GM12874 (cell line): Measurements from ENCODE around the gene POU2F3.

ENCODE experiments used
- TF ChIP-seq, protein P1 (sequence below): IDR thresholded peaks from 2 replicates; pipeline ENCODE4 v1.5.1; 2011; ENCODE audit warnings: low read depth, mild to moderate bottlenecking, control low read depth, low read length, moderate library complexity; ENCODE audit not compliant: insufficient read depth

POU2F3 gene

DNA sequence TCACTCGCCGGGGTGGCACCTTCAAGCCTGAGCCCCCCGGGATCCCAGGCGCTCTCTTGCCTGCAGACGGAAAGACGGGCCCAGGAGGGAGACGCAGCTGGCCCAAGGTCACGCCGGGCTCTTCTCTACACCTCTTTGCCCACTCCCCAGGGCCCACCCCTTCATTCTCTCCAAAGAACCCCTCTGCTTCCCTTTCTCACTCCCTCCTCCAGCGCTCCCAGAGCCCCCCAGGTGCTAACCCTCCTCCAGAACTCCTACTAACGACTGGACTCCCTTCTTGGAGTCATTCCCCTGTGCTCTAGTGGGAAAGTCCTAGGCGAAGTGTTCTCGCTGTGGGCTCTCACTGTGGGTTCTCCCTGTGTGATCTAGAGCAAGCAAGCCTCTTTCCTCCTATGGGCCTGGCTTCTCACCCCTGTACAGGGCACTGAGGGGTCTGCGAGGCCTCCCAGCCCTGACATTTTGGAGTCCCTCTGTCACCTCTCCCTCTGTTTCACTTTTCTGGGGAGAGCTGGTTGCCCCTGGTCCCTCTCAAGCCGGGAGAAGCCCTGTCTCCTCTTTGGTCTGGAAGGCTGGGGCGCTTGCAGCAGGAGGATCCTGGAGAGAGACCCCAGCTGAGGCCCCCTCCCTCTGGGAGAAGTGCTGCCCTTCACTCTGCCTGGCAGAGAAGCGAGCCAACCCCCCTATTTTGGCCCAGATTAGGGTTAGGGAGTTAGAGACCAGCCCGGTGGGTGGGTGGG lies 28.2 kb upstream of the POU2F3 start:
- TF ChIP-seq, protein P1, sequence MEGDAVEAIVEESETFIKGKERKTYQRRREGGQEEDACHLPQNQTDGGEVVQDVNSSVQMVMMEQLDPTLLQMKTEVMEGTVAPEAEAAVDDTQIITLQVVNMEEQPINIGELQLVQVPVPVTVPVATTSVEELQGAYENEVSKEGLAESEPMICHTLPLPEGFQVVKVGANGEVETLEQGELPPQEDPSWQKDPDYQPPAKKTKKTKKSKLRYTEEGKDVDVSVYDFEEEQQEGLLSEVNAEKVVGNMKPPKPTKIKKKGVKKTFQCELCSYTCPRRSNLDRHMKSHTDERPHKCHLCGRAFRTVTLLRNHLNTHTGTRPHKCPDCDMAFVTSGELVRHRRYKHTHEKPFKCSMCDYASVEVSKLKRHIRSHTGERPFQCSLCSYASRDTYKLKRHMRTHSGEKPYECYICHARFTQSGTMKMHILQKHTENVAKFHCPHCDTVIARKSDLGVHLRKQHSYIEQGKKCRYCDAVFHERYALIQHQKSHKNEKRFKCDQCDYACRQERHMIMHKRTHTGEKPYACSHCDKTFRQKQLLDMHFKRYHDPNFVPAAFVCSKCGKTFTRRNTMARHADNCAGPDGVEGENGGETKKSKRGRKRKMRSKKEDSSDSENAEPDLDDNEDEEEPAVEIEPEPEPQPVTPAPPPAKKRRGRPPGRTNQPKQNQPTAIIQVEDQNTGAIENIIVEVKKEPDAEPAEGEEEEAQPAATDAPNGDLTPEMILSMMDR = no peak

DNA sequence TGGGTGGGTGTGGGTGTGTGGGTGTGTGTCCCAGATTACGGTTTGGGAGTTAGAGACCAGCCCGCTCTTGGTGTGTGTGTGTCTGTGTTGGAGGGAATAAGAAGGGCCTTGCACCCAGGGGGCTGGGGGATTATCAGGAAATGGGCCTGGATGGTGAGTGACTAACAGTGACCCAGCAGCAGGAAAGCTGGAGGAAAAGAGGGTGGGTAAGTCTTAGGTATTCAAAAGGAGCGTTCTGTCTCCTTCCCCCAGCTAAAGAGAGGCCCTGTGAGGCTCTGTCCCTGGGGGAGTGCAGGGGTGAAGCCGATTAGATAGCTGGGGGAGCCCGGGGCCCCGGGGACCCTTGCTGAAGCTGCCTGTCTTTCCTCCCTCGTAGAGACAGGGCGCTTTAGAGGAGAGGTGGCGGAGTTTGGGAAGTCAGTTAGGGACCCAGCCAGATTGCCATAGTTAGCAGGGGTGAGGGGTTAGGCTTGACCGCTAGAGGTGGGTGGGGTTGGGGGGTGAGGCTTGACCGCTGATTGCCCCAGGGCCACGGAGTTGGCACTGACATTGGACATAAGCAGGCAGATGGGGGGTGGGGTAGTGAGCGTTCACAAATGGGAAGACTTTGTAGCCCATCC lies 27.6 kb upstream of the POU2F3 start:
- TF ChIP-seq, protein P1 = no peak

DNA sequence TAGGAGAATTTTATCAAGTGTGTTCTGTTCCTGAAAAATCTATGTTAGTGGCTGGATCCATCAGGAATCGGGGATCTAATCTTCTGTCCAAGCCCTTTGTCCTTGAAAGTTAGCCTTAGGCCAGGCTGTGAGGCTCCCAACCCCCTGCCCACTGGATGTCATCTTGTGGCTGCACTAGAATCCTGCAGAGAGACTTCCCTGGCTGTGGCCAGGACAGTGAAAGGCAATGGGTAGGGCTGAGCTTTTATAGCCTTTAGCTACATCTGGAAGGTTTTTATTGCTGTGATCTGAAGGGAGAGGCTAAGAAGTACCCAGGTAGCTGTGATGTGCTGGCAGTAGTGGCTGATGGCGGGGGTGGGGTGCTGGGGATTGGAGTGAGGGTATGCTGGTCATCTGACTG lies 27.0 kb upstream of the POU2F3 start:
- TF ChIP-seq, protein P1 = no peak

DNA sequence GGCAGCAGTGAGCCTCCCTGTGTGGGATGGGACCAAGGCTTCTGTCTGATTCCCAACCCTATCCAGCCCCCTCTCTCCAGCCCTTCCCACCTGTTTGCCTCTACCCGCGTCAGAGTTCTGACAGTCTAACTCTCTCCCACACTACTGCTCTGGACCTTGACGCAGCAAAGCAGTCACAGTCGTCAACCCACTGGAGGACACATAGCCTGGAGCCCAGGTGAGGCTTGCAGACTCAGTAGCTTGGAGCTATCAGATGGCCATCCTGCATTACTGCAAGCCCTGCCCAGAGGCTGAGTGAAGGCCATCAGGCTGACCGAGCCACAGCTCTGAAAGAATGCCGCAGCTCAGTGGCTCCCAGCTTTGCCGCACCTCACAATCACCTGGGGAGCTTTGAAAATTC lies 25.4 kb upstream of the POU2F3 start:
- TF ChIP-seq, protein P1 = no peak

DNA sequence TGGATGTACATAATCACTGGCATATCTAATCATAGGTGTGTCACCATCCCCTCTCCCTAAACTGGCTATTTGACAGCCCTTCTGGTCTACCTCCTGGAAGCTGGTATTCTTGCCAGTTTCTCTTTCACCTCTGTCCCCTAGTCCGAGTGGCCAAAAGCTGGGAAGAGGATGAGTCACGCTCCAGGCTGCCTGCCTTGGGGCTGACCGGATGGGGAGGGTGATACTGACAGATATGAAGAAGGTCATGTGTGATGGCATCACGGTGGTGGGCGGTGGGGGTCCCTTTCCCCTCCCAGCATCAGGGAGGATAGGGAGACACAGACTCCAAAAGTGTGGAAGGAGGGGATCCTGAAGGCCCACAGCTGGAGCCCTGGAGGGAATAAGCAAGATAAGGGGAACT lies 24.3 kb upstream of the POU2F3 start:
- TF ChIP-seq, protein P1 = no peak

DNA sequence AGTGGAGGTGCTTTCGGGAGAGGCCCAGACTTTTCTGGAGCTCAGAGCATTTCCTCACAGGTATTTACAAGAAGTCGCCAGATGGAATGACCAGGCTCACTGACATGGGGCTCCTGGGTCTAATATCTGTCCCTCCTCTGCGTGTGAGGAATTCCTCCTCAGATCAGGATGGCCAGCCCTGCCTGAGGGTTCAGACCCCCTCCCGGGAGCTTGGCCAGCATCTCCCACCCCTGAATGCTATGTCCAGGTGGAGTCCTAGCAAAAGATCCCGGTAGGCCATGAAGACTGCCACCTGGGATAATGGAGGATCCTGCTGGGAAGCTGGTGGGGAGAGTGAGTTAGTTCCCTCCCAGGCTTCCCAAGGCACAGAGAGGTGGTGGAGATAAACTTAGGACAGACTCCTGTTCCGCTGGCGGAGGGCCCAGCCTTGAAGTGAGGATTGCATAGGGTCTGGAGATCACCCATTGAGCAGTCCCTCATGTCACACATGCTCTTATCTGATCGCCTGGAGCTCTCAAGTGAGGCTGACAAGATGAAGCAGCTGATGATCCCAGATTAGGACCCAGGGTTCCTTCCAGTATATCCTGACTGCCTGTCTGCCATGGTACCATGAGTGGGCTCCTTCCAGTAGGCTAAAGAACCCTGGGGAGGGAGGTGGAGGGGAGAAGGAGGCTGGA lies 23.4 kb upstream of the POU2F3 start:
- TF ChIP-seq, protein P1 = no peak

DNA sequence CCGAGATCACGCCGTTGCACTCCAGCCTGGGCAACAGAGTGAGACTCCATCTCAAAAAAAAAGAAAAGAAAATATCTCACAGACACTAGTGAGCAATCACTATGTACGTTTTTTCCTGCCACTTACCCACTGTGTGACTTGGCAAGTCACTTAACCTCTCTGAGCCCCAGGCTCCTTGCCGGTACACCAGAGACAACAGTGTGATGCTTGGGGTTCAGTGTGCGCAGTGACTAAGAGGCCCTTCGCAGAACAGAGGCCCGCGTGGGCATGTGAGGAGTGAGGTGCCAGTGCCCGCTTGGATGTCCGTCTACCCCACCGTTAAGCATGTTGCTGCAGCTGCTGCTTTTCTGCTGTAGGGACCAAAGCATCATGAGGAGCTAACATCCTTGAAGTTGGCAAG lies 22.4 kb upstream of the POU2F3 start:
- TF ChIP-seq, protein P1 = no peak
